NCI-H1092 treated with DMSO at 0.1 percent for 48 hours (cell line): ENCODE measurements around the gene YKT6.
"Not testable (repeated sequence)": the region's sequence is repeated elsewhere in the genome, so short reads cannot be mapped to it uniquely, and the experiment has no call there.

Source experiments
- DNase-seq: peaks from one replicate; lab custom pipeline; 2025; lab: John Stamatoyannopoulos, UW

Gene YKT6

GRCh38 chr7:44194069-44194468 is 6.7 kb upstream of the YKT6 start:
- DNase-seq: no peak

- no peak for DNase-seq
These were observed 6.1 kb upstream of the YKT6 start for GRCh38 chr7:44194562-44195145.

- no peak for DNase-seq
These were observed 4.9 kb upstream of the YKT6 start for GRCh38 chr7:44195889-44196288.

GRCh38 chr7:44196450-44196872 is 4.3 kb upstream of the YKT6 start:
- DNase-seq: peak; percentile 42

GRCh38 chr7:44197474-44197873 is 3.3 kb upstream of the YKT6 start:
- no peak for DNase-seq

GRCh38 chr7:44200163-44200562 is 615 bp upstream of the YKT6 start:
- DNase-seq: not testable (repeated sequence)

- DNase-seq: no peak
These were observed 1.0 kb downstream of the YKT6 start for GRCh38 chr7:44201813-44202212.

GRCh38 chr7:44206008-44206407 is 5.2 kb downstream of the YKT6 start:
- DNase-seq: no peak

- DNase-seq: no peak
These were observed 7.3 kb downstream of the YKT6 start for GRCh38 chr7:44208085-44208484.

GRCh38 chr7:44210107-44210506 is 9.3 kb downstream of the YKT6 start:
- DNase-seq: no peak

GRCh38 chr7:44211126-44211675 is 10.4 kb downstream of the YKT6 start:
- no peak for DNase-seq

GRCh38 chr7:44212018-44212417 is 11.2 kb downstream of the YKT6 start:
- DNase-seq: no peak

GRCh38 chr7:44212581-44213184 is 11.9 kb downstream of the YKT6 start:
- no peak for DNase-seq

- DNase-seq: no peak
These were observed 12.6 kb downstream of the YKT6 start for GRCh38 chr7:44213206-44213876.

GRCh38 chr7:44213877-44214388 is 13.2 kb downstream of the YKT6 start:
- DNase-seq: no peak

GRCh38 chr7:44215531-44215930 is 14.8 kb downstream of the YKT6 start:
- DNase-seq: peak; percentile 34

- DNase-seq: no peak
These were observed 15.2 kb downstream of the YKT6 start for GRCh38 chr7:44216019-44216418.

GRCh38 chr7:44216521-44217222 is 15.9 kb downstream of the YKT6 start:
- DNase-seq: no peak

GRCh38 chr7:44217223-44217714 is 16.5 kb downstream of the YKT6 start:
- no peak for DNase-seq

- no peak for DNase-seq
These were observed 17.1 kb downstream of the YKT6 start for GRCh38 chr7:44217852-44218402.

- no peak for DNase-seq
These were observed 17.8 kb downstream of the YKT6 start for GRCh38 chr7:44218418-44219201.
